ENCODE results near the gene RALGAPA1. TPM values are rescaled to one million over a fixed set of nuclear protein-coding genes. Genes with fewer than 3 reads are reported as not detected.

Gene RALGAPA1
- total RNA-seq, 1 donor from 2014 or later, result 47.9 TPM

GRCh38 chr14:35819591-35820540 lies 10.8 kb upstream of the RALGAPA1 start:
- Mint-ChIP-seq H3K4me3 (ENCODE audit: unreplicated experiment) (no peak overlapping the region), H3K27me3 (ENCODE audit: unreplicated experiment) (peaks cover 35% of the 10 kb centered on the region), H3K27ac (ENCODE audit: unreplicated experiment) (no peak overlapping the region), H3K36me3 (ENCODE audit: unreplicated experiment) (no peaks in the 10 kb centered on the region), H3K4me1 (ENCODE audit: unreplicated experiment) (no peaks in the 10 kb centered on the region), H3K9me3 (ENCODE audit: unreplicated experiment) (no peaks in the 10 kb centered on the region)
- TF ChIP-seq CTCF (IDR thresholded peaks at IDR 0.05), result no peak
- DNase-seq (ENCODE audit: extremely low spot score, unreplicated experiment), result no peak

GRCh38 chr14:35818346-35819115 lies 9.4 kb upstream of the RALGAPA1 start:
- H3K27me3 Mint-ChIP-seq (ENCODE audit: unreplicated experiment), result peaks cover 37% of the 10 kb centered on the region
- H3K4me1 Mint-ChIP-seq (ENCODE audit: unreplicated experiment), result no peaks in the 10 kb centered on the region
- no peaks in the 10 kb centered on the region for H3K36me3 Mint-ChIP-seq (ENCODE audit: unreplicated experiment)
- no peak overlapping the region for H3K4me3 Mint-ChIP-seq (ENCODE audit: unreplicated experiment)
- DNase-seq (ENCODE audit: extremely low spot score, unreplicated experiment), result no peak
- peak; percentile 71 for TF ChIP-seq CTCF (IDR thresholded peaks at IDR 0.05)
- no peaks in the 10 kb centered on the region for H3K9me3 Mint-ChIP-seq (ENCODE audit: unreplicated experiment)
- no peak overlapping the region for H3K27ac Mint-ChIP-seq (ENCODE audit: unreplicated experiment)

- H3K27ac Mint-ChIP-seq (ENCODE audit: unreplicated experiment), result no peak overlapping the region
- peaks cover 17% of the 10 kb centered on the region for H3K27me3 Mint-ChIP-seq (ENCODE audit: unreplicated experiment)
- no peak overlapping the region for H3K4me3 Mint-ChIP-seq (ENCODE audit: unreplicated experiment)
- TF ChIP-seq CTCF (IDR thresholded peaks at IDR 0.05), result peak; percentile 65
- no peaks in the 10 kb centered on the region for H3K9me3 Mint-ChIP-seq (ENCODE audit: unreplicated experiment)
- no peaks in the 10 kb centered on the region for H3K4me1 Mint-ChIP-seq (ENCODE audit: unreplicated experiment)
- no peak for DNase-seq (ENCODE audit: extremely low spot score, unreplicated experiment)
- no peaks in the 10 kb centered on the region for H3K36me3 Mint-ChIP-seq (ENCODE audit: unreplicated experiment)
Observed at GRCh38 chr14:35814371-35815005, 5.4 kb upstream of the RALGAPA1 start.

GRCh38 chr14:35810963-35811362 lies 1.9 kb upstream of the RALGAPA1 start:
- Mint-ChIP-seq H3K4me3 (ENCODE audit: unreplicated experiment) (no peak overlapping the region), H3K27ac (ENCODE audit: unreplicated experiment) (no peak overlapping the region), H3K27me3 (ENCODE audit: unreplicated experiment) (peaks cover 9% of the 10 kb centered on the region), H3K9me3 (ENCODE audit: unreplicated experiment) (no peaks in the 10 kb centered on the region), H3K4me1 (ENCODE audit: unreplicated experiment) (peaks cover 22% of the 10 kb centered on the region), H3K36me3 (ENCODE audit: unreplicated experiment) (no peaks in the 10 kb centered on the region)
- no peak for DNase-seq (ENCODE audit: extremely low spot score, unreplicated experiment)
- TF ChIP-seq CTCF (IDR thresholded peaks at IDR 0.05), result no peak

All from osteocyte (in vitro differentiated cells).